HFF-Myc (cell line): Measurements from ENCODE around the gene MLF1.

ENCODE experiments used
- DNase-seq: peaks from one replicate; pipeline ENCODE4 v3.0.0-alpha.2; 2011; ENCODE audit warnings: low read depth; ENCODE audit errors: extremely low read depth
- H3K4me3 ChIP-seq: replicated peaks from 2 replicates; pipeline ENCODE4 v1.5.1; 2011; ENCODE audit warnings: low read depth, mild to moderate bottlenecking, control low read depth, low read length
- TF ChIP-seq, protein P1 (sequence below): IDR thresholded peaks from 2 replicates; pipeline ENCODE4 v1.5.1; 2012; ENCODE audit warnings: mild to moderate bottlenecking, low read depth, low read length, control low read depth; ENCODE audit errors: missing control alignments

MLF1 gene

DNA sequence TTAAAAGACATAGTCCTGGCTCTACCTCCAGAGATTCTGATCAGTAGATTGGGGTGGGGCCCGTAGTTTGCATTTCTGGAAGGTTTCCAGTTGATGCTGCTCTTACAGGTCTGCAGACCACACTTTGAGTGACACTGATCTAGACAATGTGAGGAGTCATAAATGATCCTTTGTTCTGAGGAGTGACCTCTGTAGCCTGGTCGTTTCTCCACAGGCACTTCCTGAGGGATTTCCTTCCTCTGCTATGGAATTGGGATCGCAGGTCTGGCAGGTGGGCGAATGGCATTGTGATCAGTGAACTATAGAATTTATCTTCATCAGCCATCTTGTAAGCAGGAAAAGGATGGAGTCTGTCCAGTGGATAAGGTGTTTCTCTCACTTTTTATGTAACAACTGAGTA, 78.8 kb downstream of the MLF1 start:
- TF ChIP-seq, protein P1, sequence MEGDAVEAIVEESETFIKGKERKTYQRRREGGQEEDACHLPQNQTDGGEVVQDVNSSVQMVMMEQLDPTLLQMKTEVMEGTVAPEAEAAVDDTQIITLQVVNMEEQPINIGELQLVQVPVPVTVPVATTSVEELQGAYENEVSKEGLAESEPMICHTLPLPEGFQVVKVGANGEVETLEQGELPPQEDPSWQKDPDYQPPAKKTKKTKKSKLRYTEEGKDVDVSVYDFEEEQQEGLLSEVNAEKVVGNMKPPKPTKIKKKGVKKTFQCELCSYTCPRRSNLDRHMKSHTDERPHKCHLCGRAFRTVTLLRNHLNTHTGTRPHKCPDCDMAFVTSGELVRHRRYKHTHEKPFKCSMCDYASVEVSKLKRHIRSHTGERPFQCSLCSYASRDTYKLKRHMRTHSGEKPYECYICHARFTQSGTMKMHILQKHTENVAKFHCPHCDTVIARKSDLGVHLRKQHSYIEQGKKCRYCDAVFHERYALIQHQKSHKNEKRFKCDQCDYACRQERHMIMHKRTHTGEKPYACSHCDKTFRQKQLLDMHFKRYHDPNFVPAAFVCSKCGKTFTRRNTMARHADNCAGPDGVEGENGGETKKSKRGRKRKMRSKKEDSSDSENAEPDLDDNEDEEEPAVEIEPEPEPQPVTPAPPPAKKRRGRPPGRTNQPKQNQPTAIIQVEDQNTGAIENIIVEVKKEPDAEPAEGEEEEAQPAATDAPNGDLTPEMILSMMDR, result no peak
- no peak overlapping the region for H3K4me3 ChIP-seq
- no peak for DNase-seq

DNA sequence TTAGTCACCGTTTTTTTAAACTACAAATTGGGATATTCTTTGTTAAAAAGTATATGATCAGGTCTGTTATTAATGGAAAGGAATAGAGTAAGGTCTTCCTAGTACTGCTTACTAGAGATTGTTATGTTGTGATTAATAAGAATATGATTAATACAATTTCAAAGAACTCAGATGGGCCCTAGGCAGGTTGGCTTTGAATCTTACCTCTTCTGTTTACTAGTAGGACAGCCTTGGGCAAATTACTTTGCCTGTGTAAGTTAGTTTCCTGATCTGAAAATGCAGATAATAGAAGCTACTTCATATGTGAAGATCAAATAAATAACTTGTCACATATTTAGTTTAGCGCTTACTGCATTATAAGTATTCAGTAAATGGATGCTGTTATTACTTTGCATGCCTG, 80.2 kb downstream of the MLF1 start:
- TF ChIP-seq, protein P1, result no peak
- no peak for DNase-seq

DNA sequence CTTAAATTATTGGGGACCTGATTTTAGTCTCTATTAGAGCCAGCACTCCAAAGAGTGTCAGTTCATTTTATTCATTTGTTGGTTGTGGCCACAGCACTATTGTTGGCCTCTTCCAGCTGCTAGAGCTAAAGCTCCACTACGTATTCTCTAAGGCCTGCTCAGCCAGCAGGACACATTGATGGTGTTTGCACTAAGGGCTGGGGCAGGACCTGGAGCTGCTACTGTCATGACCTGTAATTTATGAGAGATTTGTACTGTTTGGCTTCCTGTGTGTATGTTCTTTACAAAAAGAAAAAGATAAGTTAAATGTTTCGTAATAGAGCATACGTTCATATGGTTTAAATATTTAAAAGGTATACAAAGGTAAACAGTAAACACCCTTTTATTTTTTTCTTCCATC, 81.5 kb downstream of the MLF1 start:
- H3K4me3 ChIP-seq, result no peak overlapping the region
- TF ChIP-seq, protein P1, result no peak
- DNase-seq, result no peak

More for the DNA sequence above, 80.2 kb downstream of the MLF1 start:
- no peak overlapping the region for H3K4me3 ChIP-seq
